PC-9 (cell line): ENCODE data around the gene IQCM.

Experiments used
- CTCF ChIP-seq: fragments of 200-600 bp; sonication (generic); conservative IDR thresholded peaks from 2 replicates; pipeline ENCODE4 v1.6.1; 2017; ENCODE audit warnings: mixed run types, antibody characterized with exemption, mild to moderate bottlenecking, moderate library complexity
- EZH2 ChIP-seq: fragments of 200-600 bp; sonication (generic); IDR thresholded peaks from 2 replicates; pipeline ENCODE4 v1.8.0; 2017; ENCODE audit warnings: antibody characterized with exemption, low read depth

GRCh38 chr4:149713031-149713430 lies 102.6 kb downstream of the IQCM start:
- TF ChIP-seq CTCF, result no peak
- TF ChIP-seq EZH2, result no peak
